ENCODE results near the gene CDK16. TPM values are rescaled to one million over a fixed set of nuclear protein-coding genes. Genes with fewer than 3 reads are reported as not detected.

CDK16 gene
- 80.9 TPM for total RNA-seq

- peak; percentile 83 for DNase-seq (ENCODE audit: low spot score)
Measured at GRCh38 chrX:47218280-47218919, at the start of gene CDK16. TSS of gene CDK16 (plus strand) at chrX:47218681. CDS start at chrX:47223558, 4,877 bp downstream.

- DNase-seq (ENCODE audit: low spot score), result no peak
Measured at GRCh38 chrX:47169273-47169672, 49.2 kb upstream of the CDK16 start.

GRCh38 chrX:47169726-47170515, 48.6 kb upstream of the CDK16 start:
- no peak for DNase-seq (ENCODE audit: low spot score)

GRCh38 chrX:47170861-47171692, 47.4 kb upstream of the CDK16 start:
- DNase-seq (ENCODE audit: low spot score), result no peak

DNA sequence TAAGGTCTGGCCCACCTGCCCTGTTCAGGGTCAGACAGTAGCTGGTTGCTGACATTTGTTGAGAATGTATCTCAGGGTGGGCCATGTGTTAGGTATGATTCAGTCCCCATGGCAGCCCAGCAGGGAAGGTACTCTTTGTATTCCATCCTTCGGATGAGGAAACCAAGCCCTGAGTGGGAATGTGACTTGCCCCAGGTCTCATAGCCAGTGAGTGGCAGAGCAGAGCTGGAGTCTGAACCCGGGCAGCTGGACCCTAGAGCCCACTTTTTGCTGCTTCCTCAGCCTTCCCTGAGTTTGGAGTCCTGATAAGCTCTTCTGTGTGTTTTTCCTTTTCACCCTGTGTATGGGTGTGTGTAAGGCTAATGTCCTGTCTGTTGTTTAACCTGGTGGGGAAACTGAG, 46.5 kb upstream of the CDK16 start:
- no peak for DNase-seq (ENCODE audit: low spot score)

- no peak for DNase-seq (ENCODE audit: low spot score)
Measured at GRCh38 chrX:47172549-47172948, 45.9 kb upstream of the CDK16 start.

- no peak for DNase-seq (ENCODE audit: low spot score)
Measured at GRCh38 chrX:47172971-47173792, 45.3 kb upstream of the CDK16 start.

DNA sequence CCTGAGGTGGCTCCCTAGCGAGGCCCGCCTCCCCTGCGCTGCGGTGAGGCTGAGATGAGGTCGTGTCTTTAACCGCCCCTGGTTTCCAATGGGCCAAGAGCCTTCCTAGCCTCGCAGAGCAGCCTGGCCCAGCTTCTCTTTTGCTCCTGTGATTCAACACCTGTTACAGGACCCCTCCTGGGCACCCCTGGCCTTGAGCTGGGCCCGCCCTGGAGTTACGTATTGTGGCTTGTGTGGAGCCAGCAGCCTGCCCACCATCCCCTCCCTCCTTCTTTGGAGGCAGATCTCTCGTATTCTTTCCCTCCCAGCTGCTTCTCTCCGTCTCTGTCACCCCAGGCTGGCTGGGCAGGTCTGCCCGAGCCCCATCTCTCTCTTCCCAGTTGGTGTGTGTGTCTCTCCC, 44.1 kb upstream of the CDK16 start:
- DNase-seq (ENCODE audit: low spot score), result no peak

DNA sequence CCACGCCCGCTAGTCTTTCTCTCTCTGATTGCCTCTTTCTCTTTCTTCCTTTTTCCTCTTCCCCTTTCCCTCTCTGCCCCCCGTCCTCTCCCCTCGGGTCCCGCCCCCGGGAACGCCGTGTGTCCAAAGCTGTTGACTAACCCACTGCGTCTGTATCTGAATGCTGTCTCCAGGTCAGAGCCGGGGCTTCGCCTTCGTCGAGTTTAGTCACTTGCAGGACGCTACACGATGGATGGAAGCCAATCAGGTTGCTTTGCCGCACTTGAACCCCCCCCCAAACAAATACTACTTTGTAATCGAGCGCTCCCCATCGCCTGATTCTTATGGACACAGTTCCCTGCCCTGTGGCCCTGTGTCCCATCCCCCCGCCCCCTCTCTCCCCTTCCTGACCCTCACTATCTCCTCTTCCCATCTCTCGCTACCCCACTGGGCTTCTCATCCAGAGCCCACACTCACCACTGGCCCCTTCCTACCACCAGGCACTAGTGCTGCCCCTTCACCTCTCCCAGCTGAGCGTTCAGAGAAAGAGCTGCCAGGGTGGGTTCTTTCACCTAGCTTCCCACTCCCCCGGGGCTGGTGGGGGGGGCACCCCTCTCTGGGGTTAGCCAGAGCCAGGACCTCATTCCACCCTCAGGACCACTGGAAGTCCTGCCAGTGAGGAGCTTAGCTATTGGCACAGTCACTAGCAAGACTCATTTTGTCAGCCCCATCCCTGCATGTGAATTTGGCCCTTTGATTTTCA, 43.5 kb upstream of the CDK16 start:
- DNase-seq (ENCODE audit: low spot score), result no peak

DNA sequence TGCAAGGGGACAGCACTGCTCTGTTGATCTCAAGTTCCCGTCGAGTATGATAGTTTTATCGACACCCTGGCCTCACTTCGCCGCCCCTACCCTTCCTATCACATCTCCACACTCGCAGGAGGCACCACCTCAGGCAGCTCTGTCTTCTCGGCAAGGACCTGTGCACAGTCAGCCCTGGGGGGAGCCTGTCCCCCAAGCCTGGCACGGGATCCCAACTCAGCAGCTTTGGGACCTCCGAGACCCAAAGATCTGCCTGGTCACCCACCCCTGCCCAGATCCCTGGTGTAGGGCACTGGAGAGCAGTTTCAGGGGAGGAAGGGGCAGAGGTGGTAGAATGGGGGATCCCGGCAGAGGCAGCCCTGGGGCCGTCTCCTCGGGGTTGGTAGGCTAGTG, 42.9 kb upstream of the CDK16 start:
- DNase-seq (ENCODE audit: low spot score), result no peak

DNA sequence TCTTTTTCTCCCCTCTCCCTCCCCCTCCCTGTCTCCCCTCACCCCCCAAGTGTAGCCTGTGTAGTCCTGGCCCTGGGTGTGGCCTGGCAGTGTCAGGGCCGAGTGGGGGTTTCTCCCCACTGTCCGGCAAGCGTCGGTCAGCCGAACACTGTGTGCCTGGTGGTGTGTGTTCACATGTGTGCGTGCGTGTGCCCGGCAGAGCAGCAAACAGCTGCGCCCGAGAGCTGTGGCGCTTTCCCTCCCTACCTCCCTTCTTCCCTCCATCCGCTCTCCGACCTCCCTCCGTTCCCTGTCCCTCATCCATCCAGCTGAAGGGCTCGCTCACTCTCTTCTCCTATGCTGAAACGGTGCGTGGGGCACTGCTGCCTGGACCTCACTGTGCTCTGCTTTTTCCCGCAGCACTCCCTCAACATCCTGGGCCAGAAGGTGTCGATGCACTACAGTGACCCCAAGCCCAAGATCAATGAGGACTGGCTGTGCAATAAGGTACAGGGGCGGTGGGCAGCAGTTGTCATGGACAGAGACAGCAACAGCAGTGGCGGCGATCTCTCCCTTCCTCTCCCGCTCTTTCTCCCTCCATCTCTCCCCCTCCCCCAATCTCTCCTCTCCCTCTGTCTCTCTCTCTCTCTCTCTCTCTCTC, 42.3 kb upstream of the CDK16 start:
- no peak for DNase-seq (ENCODE audit: low spot score)

- DNase-seq (ENCODE audit: low spot score), result no peak
Measured at GRCh38 chrX:47177079-47177478, 41.4 kb upstream of the CDK16 start.

DNA sequence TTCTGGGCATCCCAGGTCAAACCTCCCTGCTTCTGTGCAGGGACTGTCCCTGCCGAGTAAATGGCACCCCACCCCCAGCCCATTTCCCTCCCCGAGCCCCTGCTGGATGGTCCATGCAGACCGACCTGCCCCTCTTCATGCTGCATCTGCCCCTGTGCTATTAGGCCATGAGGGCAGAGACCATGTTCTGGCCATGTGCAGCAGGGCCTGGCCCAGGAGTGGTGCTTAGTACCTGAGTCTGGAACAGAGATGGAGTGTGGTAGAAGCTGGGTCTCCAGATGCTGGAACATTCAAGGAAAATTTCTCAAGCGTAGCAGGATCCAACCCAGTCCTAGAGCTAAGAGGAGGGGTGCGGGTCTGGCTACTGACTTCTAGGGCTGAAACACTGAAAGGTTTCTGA, 40.1 kb upstream of the CDK16 start:
- no peak for DNase-seq (ENCODE audit: low spot score)

GRCh38 chrX:47179221-47179927, 39.1 kb upstream of the CDK16 start:
- no peak for DNase-seq (ENCODE audit: low spot score)

DNA sequence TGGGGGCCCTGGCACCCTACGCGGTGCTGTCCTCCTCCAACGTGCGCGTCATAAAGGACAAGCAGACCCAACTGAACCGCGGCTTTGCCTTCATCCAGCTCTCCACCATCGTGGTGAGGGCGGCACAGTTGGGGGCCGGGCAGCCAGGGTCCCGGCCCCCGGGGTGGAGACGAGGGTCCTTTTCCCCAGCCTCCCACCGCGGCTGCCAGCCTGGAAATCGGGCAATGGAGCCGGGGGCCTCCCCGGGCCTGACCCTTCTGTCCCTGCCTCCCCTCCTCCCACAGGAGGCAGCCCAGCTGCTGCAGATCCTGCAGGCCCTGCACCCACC, 38.6 kb upstream of the CDK16 start:
- DNase-seq (ENCODE audit: low spot score), result no peak

- DNase-seq (ENCODE audit: low spot score), result no peak
Measured at GRCh38 chrX:47180346-47180745, 38.1 kb upstream of the CDK16 start.

- DNase-seq (ENCODE audit: low spot score), result no peak
Measured at GRCh38 chrX:47181301-47181700, 37.2 kb upstream of the CDK16 start.

GRCh38 chrX:47182106-47182700, 36.3 kb upstream of the CDK16 start:
- no peak for DNase-seq (ENCODE audit: low spot score)

DNA sequence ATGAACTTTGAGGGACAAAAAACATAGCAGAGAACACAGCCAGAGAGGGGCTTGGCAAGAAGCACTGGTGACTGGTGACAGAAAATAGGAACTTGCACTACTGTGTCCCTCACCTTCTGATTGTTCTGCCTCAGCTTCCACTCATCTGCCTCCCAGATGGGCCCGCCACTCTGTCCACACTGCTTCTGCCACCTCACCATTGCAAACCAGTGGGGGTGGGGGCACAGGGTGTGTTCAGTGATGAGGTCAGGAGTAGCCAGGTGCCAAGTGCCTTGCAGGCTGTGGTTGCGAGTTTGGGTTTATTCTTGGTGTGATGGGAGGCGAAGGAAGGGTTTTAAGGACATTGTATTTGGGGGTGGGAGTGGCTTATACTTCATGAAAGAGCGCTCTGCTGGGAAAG, 34.0 kb upstream of the CDK16 start:
- DNase-seq (ENCODE audit: low spot score), result no peak

- DNase-seq (ENCODE audit: low spot score), result no peak
Measured at GRCh38 chrX:47185241-47185640, 33.2 kb upstream of the CDK16 start.
